ENCODE results near the gene ELF4.

ELF4 gene

GRCh38 chrX:130086447-130087206 is 23.7 kb downstream of the ELF4 start:
- Histone ChIP-seq H4K20me1 (ENCODE audit: insufficient read depth, low read length) (peaks cover 6% of the 10 kb centered on the region; the same call in 1 of the 2 replicates), H3K9me3 (ENCODE audit: insufficient read depth, low read length) (no peaks in the 10 kb centered on the region), H3K4me1 (ENCODE audit: low read length) (peaks cover 91% of the 10 kb centered on the region), H3K27me3 (ENCODE audit: low read depth, low read length) (no peaks in the 10 kb centered on the region), H3K36me3 (replicated peaks; ENCODE audit: low read depth, low read length) (peaks cover 5% of the 10 kb centered on the region), H3K4me3 (ENCODE audit: low read length) (peak overlapping the region; percentile 59), H3K9ac (ENCODE audit: low read length) (peak overlapping the region; percentile 84), H3K27ac (ENCODE audit: low read length) (peak overlapping the region; percentile 100), H2AFZ (ENCODE audit: low read depth, low read length) (no peak overlapping the region), H3K79me2 (ENCODE audit: low read length) (peaks cover 97% of the 10 kb centered on the region), H3K4me2 (ENCODE audit: low read length) (peak overlapping the region; percentile 92)
- TF ChIP-seq, protein P1, sequence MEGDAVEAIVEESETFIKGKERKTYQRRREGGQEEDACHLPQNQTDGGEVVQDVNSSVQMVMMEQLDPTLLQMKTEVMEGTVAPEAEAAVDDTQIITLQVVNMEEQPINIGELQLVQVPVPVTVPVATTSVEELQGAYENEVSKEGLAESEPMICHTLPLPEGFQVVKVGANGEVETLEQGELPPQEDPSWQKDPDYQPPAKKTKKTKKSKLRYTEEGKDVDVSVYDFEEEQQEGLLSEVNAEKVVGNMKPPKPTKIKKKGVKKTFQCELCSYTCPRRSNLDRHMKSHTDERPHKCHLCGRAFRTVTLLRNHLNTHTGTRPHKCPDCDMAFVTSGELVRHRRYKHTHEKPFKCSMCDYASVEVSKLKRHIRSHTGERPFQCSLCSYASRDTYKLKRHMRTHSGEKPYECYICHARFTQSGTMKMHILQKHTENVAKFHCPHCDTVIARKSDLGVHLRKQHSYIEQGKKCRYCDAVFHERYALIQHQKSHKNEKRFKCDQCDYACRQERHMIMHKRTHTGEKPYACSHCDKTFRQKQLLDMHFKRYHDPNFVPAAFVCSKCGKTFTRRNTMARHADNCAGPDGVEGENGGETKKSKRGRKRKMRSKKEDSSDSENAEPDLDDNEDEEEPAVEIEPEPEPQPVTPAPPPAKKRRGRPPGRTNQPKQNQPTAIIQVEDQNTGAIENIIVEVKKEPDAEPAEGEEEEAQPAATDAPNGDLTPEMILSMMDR (IDR thresholded peaks at IDR 0.05; ENCODE audit: low read depth, low read length): peak; percentile 9; the same call in 1 of the 2 replicates
- no peak for TF ChIP-seq EZH2phosphoT487 (IDR thresholded peaks at IDR 0.05; ENCODE audit: low read depth)

- no peaks in the 10 kb centered on the region for H3K27me3 ChIP-seq (ENCODE audit: low read depth, low read length)
- TF ChIP-seq EZH2phosphoT487 (IDR thresholded peaks at IDR 0.05; ENCODE audit: low read depth): no peak
- TF ChIP-seq, protein P1 (IDR thresholded peaks at IDR 0.05; ENCODE audit: low read depth, low read length): no peak
- no peak overlapping the region for H2AFZ ChIP-seq (ENCODE audit: low read depth, low read length)
- H3K27ac ChIP-seq (ENCODE audit: low read length): peak overlapping the region; percentile 100
- H3K79me2 ChIP-seq (ENCODE audit: low read length): peaks cover 97% of the 10 kb centered on the region
- H3K4me2 ChIP-seq (ENCODE audit: low read length): peak overlapping the region; percentile 92
- H3K36me3 ChIP-seq (replicated peaks; ENCODE audit: low read depth, low read length): peaks cover 5% of the 10 kb centered on the region
- peaks cover 6% of the 10 kb centered on the region; the same call in 1 of the 2 replicates for H4K20me1 ChIP-seq (ENCODE audit: insufficient read depth, low read length)
- H3K9ac ChIP-seq (ENCODE audit: low read length): peak overlapping the region; percentile 84
- H3K4me1 ChIP-seq (ENCODE audit: low read length): peaks cover 93% of the 10 kb centered on the region
- H3K4me3 ChIP-seq (ENCODE audit: low read length): peak overlapping the region; percentile 59
- H3K9me3 ChIP-seq (ENCODE audit: insufficient read depth, low read length): no peaks in the 10 kb centered on the region
These were observed 24.5 kb downstream of the ELF4 start for GRCh38 chrX:130085551-130086446.

DNA sequence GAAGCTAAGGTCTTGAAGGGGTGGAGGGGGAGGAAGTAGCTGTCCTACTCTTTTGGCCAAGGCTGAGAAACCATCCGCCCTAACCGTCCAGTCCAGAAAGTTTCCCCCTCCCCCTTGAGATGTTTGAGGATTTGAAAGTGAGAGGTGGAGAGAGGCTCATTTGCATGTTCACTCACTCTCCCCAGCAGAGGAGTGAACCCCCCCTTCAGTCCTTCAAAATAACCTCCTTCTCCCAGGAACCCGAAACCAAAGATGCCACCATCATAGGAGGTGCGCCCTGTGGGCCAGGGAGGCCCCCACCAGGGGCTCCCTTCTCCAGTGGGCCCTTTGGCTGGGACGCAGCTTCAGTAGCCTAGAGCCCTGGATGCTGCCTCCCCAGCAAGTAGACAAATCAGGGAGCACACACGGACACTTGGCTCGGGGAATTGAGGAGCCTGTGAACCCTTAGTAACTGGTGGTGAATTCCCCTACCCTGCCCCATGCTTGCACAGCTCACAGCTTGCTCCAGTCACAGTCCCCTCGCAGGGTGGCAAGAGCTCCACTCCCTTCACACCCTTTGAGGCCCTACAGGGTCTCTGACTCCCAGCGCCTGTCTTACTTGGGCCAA is 25.6 kb downstream of the ELF4 start:
- Histone ChIP-seq H3K4me3 (ENCODE audit: low read length) (peak overlapping the region; percentile 69), H4K20me1 (ENCODE audit: insufficient read depth, low read length) (peaks cover 3% of the 10 kb centered on the region; the same call in 1 of the 2 replicates), H3K79me2 (ENCODE audit: low read length) (peaks cover 90% of the 10 kb centered on the region), H3K4me2 (ENCODE audit: low read length) (peak overlapping the region; percentile 92), H3K9me3 (ENCODE audit: insufficient read depth, low read length) (no peaks in the 10 kb centered on the region), H3K27me3 (ENCODE audit: low read depth, low read length) (no peaks in the 10 kb centered on the region), H2AFZ (ENCODE audit: low read depth, low read length) (no peak overlapping the region), H3K9ac (ENCODE audit: low read length) (peak overlapping the region; percentile 94), H3K36me3 (replicated peaks; ENCODE audit: low read depth, low read length) (peaks cover 5% of the 10 kb centered on the region), H3K27ac (ENCODE audit: low read length) (peak overlapping the region; percentile 100), H3K4me1 (ENCODE audit: low read length) (peaks cover 86% of the 10 kb centered on the region)
- TF ChIP-seq, protein P1 (IDR thresholded peaks at IDR 0.05; ENCODE audit: low read depth, low read length): no peak
- TF ChIP-seq EZH2phosphoT487 (IDR thresholded peaks at IDR 0.05; ENCODE audit: low read depth): no peak

All from OCI-LY3 (cell line).